AG10803 (cell line): ENCODE measurements around the gene BNIP5.
"Not testable (repeated sequence)": the region's sequence is repeated elsewhere in the genome, so short reads cannot be mapped to it uniquely, and the experiment has no call there.

Experiments
- DNase-seq: peaks from one replicate; pipeline ENCODE4 v3.0.0; 2010; ENCODE audit warnings: low read depth
- H3K4me3 ChIP-seq: 2 replicates; pipeline ENCODE4 v1.5.1; 2011; ENCODE audit warnings: mild to moderate bottlenecking, low read length, control low read depth
- CTCF ChIP-seq: conservative IDR thresholded peaks from 2 replicates; pipeline ENCODE4 v1.5.1; 2011; ENCODE audit warnings: mild to moderate bottlenecking, low read length, control low read depth, inconsistent platforms

The BNIP5 gene

GRCh38 chr6:36340618-36341454 is 4.1 kb upstream of the BNIP5 start:
- peak; percentile 96 for TF ChIP-seq CTCF
- peak overlapping the region; percentile 49 for H3K4me3 ChIP-seq

GRCh38 chr6:36340306-36340617 is 3.6 kb upstream of the BNIP5 start:
- no peak overlapping the region for H3K4me3 ChIP-seq
- no peak for TF ChIP-seq CTCF
- DNase-seq, result no peak

More at GRCh38 chr6:36340618-36341454, 4.1 kb upstream of the BNIP5 start:
- peak; percentile 57 for DNase-seq

GRCh38 chr6:36339146-36339545 is 2.5 kb upstream of the BNIP5 start:
- no peak for TF ChIP-seq CTCF
- H3K4me3 ChIP-seq, result no peak overlapping the region
- no peak for DNase-seq

GRCh38 chr6:36338223-36338622 is 1.5 kb upstream of the BNIP5 start:
- DNase-seq, result not testable (repeated sequence)

GRCh38 chr6:36337814-36338213 is 1.1 kb upstream of the BNIP5 start:
- DNase-seq, result no peak
- TF ChIP-seq CTCF, result no peak
- H3K4me3 ChIP-seq, result no peak overlapping the region

More at GRCh38 chr6:36338223-36338622, 1.5 kb upstream of the BNIP5 start:
- H3K4me3 ChIP-seq, result not testable (repeated sequence)

GRCh38 chr6:36336208-36336710 is 429 bp downstream of the BNIP5 start:
- no peak overlapping the region for H3K4me3 ChIP-seq
- DNase-seq, result no peak
- no peak for TF ChIP-seq CTCF

- no peak for DNase-seq
- TF ChIP-seq CTCF, result no peak
- H3K4me3 ChIP-seq, result no peak overlapping the region
Observed at GRCh38 chr6:36335465-36336207, 1.1 kb downstream of the BNIP5 start.
